ENCODE data around the gene FRAT1. TPM values are rescaled to one million over a fixed set of nuclear protein-coding genes. Genes with fewer than 3 reads are reported as not detected.

Gene FRAT1
- total and polyA plus RNA-seq, 2 of the 13 experiments (the other 11 are each of a cell fraction or from before 2014, with no cell fraction given), result 1.7 to 2.3 TPM

GRCh38 chr10:97334370-97335175 is 15.5 kb downstream of the FRAT1 start, which contains the start of gene FRAT2 (continued):
- TF ChIP-seq RNF2 (conservative IDR thresholded peaks at IDR 0.05; ENCODE audit: low read depth), result peak; percentile 79; the same call in 1 of the 2 replicates
- no peak for TF ChIP-seq MAFF (IDR thresholded peaks at IDR 0.05; ENCODE audit: low read depth, low read length)
- TF ChIP-seq SNAPC5 (CRISPR knock-in tag; IDR thresholded peaks at IDR 0.05; ENCODE audit: borderline replicate concordance), result no peak
- TF ChIP-seq, protein P1, sequence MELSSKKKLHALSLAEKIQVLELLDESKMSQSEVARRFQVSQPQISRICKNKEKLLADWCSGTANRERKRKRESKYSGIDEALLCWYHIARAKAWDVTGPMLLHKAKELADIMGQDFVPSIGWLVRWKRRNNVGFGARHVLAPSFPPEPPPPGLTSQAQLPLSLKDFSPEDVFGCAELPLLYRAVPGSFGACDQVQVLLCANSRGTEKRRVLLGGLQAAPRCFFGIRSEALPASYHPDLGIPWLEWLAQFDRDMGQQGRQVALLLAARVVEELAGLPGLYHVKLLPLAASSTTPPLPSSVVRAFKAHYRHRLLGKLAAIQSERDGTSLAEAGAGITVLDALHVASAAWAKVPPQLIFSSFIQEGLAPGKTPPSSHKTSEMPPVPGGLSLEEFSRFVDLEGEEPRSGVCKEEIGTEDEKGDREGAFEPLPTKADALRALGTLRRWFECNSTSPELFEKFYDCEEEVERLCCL (CRISPR knock-in tag; IDR thresholded peaks at IDR 0.05; ENCODE audit: borderline replicate concordance), result no peak
- no peak for TF ChIP-seq HNRNPL (IDR thresholded peaks at IDR 0.05; ENCODE audit: low read depth, low read length)
- peak; percentile 99 for TF ChIP-seq PRDM10 (CRISPR knock-in tag; IDR thresholded peaks at IDR 0.05; ENCODE audit: low read depth)
- no peak for TF ChIP-seq DBP (CRISPR knock-in tag; IDR thresholded peaks at IDR 0.05; ENCODE audit: not compliant biosample characterization)
- TF ChIP-seq SMYD3 (CRISPR knock-in tag; IDR thresholded peaks at IDR 0.05), result peak; percentile 77; the same call in 1 of the 2 replicates
- TF ChIP-seq ZNF777 (CRISPR knock-in tag; IDR thresholded peaks at IDR 0.05), result peak; percentile 54; the same call in 1 of the 2 replicates
- 0 out of 2 replicates have a peak, but pooled peaks have one; percentile 20 for TF ChIP-seq CHCHD3 (CRISPR knock-in tag; IDR thresholded peaks at IDR 0.05)
- TF ChIP-seq CBX2 (IDR thresholded peaks at IDR 0.05; ENCODE audit: low read depth, low read length), result no peak
- TF ChIP-seq CBX2 (CRISPR knock-in tag; IDR thresholded peaks at IDR 0.05; ENCODE audit: low read depth), result no peak
- TF ChIP-seq, protein P2, sequence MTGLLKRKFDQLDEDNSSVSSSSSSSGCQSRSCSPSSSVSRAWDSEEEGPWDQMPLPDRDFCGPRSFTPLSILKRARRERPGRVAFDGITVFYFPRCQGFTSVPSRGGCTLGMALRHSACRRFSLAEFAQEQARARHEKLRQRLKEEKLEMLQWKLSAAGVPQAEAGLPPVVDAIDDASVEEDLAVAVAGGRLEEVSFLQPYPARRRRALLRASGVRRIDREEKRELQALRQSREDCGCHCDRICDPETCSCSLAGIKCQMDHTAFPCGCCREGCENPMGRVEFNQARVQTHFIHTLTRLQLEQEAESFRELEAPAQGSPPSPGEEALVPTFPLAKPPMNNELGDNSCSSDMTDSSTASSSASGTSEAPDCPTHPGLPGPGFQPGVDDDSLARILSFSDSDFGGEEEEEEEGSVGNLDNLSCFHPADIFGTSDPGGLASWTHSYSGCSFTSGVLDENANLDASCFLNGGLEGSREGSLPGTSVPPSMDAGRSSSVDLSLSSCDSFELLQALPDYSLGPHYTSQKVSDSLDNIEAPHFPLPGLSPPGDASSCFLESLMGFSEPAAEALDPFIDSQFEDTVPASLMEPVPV (CRISPR knock-in tag; IDR thresholded peaks at IDR 0.05), result peak; percentile 67; the same call in 1 of the 2 replicates
- TF ChIP-seq ZNF713 (CRISPR knock-in tag; IDR thresholded peaks at IDR 0.05), result peak; percentile 36; the same call in 1 of the 2 replicates
- peak; percentile 43; the same call in 1 of the 2 replicates for TF ChIP-seq TMF1 (CRISPR knock-in tag; IDR thresholded peaks at IDR 0.05; ENCODE audit: low read depth)
- 0 out of 2 replicates have a peak, but pooled peaks have one; percentile 46 for TF ChIP-seq SIX4 (CRISPR knock-in tag; IDR thresholded peaks at IDR 0.05)
- TF ChIP-seq, protein P3, sequence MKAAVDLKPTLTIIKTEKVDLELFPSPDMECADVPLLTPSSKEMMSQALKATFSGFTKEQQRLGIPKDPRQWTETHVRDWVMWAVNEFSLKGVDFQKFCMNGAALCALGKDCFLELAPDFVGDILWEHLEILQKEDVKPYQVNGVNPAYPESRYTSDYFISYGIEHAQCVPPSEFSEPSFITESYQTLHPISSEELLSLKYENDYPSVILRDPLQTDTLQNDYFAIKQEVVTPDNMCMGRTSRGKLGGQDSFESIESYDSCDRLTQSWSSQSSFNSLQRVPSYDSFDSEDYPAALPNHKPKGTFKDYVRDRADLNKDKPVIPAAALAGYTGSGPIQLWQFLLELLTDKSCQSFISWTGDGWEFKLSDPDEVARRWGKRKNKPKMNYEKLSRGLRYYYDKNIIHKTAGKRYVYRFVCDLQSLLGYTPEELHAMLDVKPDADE (CRISPR knock-in tag; IDR thresholded peaks at IDR 0.05), result no peak; the same call in 1 of the 2 replicates
- TF ChIP-seq KLF16 (CRISPR knock-in tag; IDR thresholded peaks at IDR 0.05), result peak in 1 of 2 experiments; percentile 63; a peak in 2 of 4 replicates

Measured in HepG2 (cell line).